NAMALWA (cell line): ENCODE measurements around the gene GLT8D2.

Experiments
- DNase-seq: peaks from one replicate; pipeline ENCODE4 v3.0.0-alpha.2; 2015; ENCODE audit warnings: low spot score

The GLT8D2 gene

DNA sequence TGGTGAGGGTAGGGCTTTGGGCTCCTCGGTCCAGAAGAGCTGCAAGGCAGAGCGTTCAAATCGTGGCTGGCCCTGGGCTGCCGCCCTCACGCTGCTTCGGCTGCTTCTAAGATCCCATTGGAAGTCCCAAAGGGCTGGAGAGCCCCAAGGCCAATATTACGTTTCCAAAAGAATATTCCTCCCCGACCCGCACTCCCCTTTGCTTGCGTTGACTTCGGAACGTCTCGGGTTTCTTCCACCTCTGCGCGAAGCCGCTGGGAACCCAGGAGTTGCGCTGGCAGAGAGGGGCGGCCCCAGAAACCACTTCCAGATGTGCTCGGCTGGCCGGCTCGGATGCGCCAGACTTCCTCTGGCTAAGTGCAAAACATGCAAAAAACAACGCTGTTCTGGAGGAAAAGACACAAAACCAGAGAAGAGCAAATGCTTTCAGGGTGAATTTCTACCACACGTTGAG lies at the start of gene GLT8D2:
Gene GLT8D2 (minus strand): TSS at position 285 of the 454 bp plus-strand sequence. CDS start 30,539 bp downstream, outside the sequence.
- no peak for DNase-seq

DNA sequence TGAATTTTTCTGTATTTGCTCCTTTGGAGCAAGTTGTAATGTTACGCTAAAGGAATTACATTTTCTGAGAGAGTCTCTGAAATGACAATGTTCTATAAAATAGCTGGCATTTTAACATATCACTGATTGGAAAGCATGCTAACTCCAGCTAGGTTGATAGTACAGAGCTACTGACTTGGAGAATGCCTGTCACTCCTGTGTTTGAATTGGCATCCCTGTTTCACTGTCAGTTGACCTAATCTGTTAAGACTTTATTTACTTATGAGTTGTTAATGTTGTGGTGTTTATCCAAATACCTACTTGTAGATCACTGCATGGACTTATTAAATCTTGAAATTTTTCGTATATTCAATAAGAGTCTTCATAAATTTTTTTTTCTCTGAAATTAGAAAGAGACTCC lies 48.0 kb upstream of the GLT8D2 start:
- DNase-seq, result no peak

GRCh38 chr12:104095289-104095688 lies 45.3 kb upstream of the GLT8D2 start:
- no peak for DNase-seq

- no peak for DNase-seq
Measured at GRCh38 chr12:104094284-104094683, 44.3 kb upstream of the GLT8D2 start.

DNA sequence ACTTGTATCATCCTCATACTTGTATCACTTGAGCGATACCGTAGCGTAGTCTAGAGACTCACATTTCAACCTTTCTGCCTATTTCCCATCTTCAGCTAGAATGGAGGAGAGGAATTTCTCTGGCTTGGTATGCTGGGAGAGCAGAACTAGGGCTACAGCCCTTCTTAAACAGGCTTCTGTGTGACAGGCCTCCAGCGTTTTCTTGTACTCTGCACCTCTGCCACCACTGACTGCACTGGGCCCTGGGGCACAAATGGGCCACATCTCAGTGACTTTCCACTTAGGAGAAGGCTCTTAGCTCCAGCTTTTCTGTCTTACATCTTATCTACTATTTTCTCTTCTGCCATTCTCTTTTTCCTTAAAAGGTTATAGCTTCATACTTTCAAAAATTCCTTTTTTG lies 41.1 kb upstream of the GLT8D2 start:
- DNase-seq, result no peak

DNA sequence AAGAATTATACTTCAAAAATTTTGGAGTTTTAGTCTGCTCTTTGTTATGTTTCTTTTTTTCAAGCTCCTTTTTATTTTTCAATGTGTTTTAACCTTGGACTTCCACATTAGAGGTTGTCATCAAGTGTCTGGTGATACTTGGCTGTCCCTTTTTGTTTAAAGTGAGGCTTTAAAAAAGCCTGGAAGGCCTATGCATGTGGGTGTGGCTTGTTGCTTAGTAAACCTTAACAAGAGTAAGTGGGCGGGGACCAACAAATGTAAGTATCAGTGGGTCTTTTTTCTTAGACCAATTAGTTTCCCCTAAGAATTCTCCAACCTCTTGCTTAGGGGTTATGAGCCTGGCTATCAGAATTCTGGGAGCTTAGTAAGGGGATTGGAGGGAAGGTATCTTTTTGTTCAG lies 40.7 kb upstream of the GLT8D2 start:
- no peak for DNase-seq

DNA sequence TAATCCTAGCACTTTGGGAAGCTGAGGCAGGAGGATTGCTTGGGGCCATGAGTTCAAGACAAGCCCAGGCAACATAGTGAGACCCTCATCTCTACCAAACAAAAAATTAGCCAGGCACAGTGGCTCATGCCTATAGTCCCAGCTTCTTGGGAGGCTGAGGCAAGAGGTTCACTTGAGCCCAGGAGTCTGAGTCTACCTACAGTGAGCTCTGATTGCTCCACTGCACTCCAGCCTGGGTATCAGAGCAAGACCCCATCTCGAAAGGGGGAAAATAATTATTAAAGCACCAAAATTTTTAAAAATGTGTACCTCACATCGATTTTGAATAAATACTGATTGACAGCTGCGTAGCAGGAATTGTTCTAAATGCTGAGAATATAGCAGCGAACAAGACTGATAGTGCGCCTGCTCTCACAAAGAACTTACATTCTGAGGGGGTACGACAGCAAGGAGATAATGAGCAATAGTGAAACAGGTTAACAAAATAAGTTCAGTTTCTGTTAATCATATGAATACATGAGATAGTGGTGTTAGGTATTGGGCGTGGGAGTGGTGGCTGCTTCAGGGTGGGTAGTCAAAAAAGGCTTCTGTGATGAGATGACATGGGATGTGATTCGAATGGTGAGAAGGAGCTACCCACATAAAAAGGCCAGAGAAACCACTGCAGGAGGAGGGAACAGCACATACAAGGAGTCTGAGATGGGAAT lies 33.9 kb upstream of the GLT8D2 start:
- DNase-seq, result no peak

DNA sequence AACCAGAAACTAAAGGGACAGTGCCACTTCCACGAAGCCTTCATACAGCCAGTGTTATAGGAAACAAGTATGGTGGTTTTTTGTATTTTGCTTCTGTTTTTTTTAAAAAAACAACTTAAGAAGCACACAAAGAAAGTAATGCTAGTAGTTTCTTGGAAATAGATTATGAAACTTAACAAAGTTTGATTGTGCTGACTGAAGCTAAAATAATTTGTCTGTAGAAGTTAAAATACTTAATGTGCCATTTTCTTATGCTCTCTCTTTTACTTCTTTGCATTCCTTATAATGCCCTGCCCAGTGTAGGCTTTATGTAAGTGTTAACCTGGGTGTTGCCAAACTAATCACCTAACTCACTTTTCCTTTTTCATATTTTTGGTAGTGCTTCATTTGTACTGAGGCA lies 30.8 kb upstream of the GLT8D2 start:
- DNase-seq, result no peak

DNA sequence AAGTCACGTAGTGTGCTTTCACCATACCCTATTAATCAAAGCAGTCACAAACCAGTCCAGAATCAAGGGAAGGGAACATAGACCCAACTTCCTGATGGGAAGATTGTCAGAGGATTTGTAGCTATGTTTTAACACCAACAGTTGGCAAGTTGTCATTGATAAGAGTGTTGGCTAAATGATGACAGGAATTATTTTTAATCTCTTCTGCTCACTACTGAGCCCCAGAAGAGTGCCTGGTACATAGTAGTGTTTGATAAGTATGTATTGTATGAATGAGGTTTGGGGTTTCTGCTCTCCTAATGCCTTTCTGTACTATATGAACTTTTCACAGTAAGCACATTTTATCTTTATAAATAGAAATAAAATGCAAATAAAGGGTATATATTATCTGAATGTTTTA lies 29.0 kb upstream of the GLT8D2 start:
- DNase-seq, result no peak

DNA sequence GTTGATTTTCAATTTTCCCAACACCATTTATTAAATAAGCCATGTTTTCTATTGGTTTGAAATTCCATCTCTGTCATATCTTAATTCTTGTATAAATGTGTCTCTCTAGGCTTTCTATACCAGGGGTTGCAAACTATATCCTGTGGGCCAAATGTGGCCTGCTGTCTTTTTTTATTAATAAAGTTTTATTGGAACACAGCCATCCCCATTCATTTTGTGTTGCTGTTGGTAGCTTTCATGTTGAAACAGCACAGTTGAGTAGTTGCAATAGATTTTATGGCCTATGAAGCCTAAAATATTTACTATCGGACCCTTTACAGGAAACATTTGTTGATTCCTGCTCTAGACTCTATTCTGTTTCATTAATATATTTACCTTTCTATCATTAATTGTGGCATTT lies 23.7 kb upstream of the GLT8D2 start:
- no peak for DNase-seq

DNA sequence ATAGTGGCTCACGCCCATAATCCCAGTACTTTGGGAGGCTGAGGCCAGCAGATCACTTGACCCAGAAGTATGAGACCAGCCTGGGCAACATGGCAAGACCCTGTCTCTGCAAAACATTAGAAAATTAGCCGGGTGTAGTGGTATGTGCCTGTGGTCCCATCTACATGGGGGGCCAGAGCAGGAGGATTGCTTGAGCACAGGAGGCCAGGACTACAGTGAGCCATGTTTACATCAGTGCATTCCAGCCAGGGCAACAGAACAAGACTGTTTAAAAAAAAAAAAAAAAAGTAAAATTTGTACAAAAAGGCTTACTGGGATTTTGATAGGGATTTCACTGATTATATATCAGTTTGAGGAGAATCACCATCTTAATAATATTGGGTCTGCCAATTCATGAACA lies 22.1 kb upstream of the GLT8D2 start:
- DNase-seq, result no peak

DNA sequence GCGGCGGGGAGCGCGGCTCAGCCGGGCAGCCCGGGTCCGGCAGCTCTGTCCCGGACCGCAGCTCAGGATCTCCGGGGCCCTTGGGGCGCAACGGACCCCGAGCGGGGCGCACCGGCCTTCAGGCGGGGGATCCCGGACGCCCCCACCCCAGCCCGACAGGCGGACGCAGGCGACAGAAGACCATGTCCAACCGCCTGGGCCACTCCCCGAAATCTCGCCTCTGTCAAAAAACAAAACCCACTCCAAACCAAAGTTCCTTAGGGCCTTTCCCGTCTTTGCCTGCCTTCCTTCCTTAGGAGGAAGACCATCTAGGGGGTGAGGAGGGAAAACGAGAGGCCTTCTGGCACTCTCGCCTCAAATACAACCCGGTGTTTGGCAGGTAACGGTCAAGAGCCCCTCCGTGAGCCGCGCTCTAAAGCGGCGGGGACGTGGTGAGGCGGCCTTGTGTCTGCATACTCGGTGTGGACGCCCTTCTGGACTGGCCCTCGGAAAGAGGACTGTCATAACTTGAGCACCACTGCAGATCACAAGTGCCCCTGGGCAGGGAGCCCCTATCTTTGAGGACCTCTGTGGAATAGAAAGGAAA lies 14.9 kb upstream of the GLT8D2 start:
- DNase-seq, result peak; percentile 9

- DNase-seq, result peak; percentile 90
Measured at GRCh38 chr12:104064031-104064841, 14.2 kb upstream of the GLT8D2 start, which contains the start of gene HCFC2. HCFC2 (plus strand) TSS chr12:104064531; CDS start chr12:104064561, 30 bp downstream.

- DNase-seq, result peak; percentile 54
Measured at GRCh38 chr12:104063712-104064030, 13.7 kb upstream of the GLT8D2 start.

DNA sequence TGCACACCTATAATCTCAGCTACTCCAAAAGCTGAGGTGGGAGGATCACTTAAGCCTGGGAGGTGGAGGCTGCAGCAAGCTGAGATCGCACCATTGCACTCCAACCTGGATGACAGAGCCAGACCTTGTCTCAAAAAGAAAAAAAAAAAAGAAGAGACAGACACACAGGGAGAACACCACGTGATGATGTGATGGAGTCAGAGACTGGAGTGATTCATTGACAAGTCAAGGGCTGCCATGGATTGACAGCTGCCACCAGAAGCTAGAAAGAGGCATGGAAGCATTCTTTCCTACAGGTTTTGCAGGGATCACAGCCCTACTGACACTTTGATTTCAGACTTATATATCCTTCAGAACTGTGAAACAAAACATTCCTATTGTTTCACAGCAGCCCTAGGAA lies 10.8 kb upstream of the GLT8D2 start:
- DNase-seq, result no peak

DNA sequence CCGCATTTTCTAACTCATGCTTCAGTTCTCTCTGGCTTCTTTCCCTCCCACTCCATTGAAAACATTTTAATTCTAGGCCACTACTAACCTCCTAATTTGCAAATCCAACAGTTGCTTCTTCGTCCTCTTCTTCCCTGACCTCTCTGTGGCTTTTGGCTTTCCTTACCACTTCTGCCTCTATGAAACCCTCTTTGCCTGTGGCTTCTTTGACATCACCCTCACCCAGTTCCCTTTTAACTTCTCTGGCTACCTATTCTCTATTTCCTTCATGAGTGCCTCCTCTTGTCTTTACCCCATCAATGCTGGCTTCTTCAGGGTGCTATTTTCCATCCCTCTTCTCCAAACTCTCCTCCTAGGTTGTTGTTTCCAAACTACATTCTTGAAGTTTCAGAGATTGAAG lies 10.0 kb upstream of the GLT8D2 start:
- DNase-seq, result no peak

- no peak for DNase-seq
Measured at GRCh38 chr12:104058802-104059201, 8.8 kb upstream of the GLT8D2 start.

DNA sequence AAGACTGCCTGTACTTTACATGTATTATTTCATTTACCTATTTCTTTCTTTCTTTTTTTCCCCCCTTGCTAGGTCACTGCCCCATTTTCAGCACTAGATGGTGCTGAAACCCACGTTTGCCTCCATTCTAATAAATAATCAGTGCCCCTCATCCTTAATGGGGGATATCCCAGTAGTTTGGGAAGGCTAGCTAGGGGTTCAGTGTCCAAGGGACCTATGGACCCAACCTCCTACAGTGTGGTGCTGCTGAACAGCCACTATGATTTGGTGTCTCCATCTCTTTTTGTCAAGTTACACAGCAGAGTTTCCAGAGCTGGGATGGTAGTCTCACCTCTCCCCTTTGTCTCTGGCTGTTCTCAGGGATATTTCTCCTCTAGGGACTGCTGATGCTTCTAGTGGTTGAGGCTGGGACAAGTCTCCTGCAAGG lies 7.8 kb upstream of the GLT8D2 start:
- DNase-seq, result peak; percentile 63

DNA sequence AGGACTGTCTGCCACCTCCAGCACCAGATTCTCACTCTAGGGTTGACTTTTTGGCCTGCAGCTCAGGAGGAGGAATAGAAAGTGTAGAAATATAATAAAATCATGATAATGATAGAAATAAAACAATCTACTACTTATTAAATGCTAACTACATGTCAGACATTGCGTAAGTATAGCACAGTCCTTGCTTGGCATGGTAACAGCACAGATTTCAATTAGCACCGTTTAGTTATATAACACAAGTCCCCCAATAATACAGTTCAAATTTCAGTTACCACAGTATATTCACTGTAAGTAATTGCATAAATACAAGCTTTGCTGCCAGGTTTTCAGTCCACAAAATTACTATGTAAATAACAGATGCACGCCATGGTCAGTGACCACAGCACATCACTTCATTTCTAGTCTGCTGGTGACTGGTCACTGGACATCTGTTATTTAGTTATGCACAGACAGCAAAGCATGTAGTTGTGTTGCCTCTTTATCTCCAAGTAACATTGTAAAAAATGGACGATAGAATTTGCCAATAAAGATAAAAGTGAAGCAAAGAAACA lies 6.5 kb upstream of the GLT8D2 start:
- DNase-seq, result no peak

DNA sequence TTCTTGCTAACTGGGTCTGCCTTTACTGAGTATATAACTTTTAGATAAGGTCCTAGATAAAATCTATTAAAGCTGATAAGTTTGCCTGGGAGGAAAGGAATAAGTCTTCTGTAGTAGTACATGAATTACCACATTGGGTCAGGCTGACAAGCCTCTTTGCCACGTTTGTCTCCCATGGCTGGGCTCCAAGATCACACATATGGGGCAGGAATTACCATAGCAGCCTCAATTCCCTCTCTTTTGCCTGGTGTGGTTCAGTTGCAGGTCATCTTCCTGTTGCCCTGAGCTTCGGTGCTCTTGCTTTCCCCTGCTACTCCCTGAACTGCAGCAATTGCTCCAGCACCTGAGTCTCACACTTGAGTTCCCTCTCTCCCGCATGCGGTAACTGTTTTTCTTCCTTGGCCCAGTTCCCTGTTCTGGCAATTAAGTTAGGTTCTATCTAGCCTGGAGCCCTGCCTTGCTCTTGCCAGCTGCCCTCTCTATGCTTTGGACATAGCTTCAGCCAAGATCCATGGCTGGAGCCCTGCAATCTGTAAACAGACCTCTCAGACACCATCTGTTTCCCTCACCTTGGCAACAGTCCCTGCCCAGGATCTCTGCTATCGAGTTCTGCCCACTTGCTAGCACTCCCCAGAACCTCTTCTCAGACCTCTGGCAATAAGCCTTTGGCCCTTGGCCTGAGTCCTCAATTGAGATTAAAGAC lies 5.8 kb upstream of the GLT8D2 start:
- DNase-seq, result no peak

- DNase-seq, result no peak
Measured at GRCh38 chr12:104054681-104055346, 4.8 kb upstream of the GLT8D2 start.

- no peak for DNase-seq
Measured at GRCh38 chr12:104050436-104050835, 449 bp upstream of the GLT8D2 start.
